ENCODE data around the gene GBF1. TPM values are rescaled to one million over a fixed set of nuclear protein-coding genes. Genes with fewer than 3 reads are reported as not detected.

The GBF1 gene
- total RNA-seq, 4 donors from 2014 or later: 73.4 to 98.5 (median 95.8) TPM

GRCh38 chr10:102322914-102323313, 77.6 kb downstream of the GBF1 start:
- no peak overlapping the region for H3K27ac ChIP-seq
- peaks cover 0 to 5% (median 0%) of the 10 kb centered on the region in 4 donors for H3K4me1 ChIP-seq
- no peaks in the 10 kb centered on the region for H3K9me3 ChIP-seq
- no peak overlapping the region for H3K4me3 ChIP-seq
- no peaks in the 10 kb centered on the region for H3K36me3 ChIP-seq
- TF ChIP-seq CTCF (IDR thresholded peaks at IDR 0.05) (no peak), POLR2A (IDR thresholded peaks at IDR 0.05) (no peak)
- H3K27me3 ChIP-seq: no peaks in the 10 kb centered on the region
- peak in 1 of 3 donors; percentile 59 for DNase-seq

GRCh38 chr10:102324061-102324460, 78.7 kb downstream of the GBF1 start:
- Histone ChIP-seq H3K36me3 (no peaks in the 10 kb centered on the region), H3K4me1 (peaks cover 0 to 5% (median 0%) of the 10 kb centered on the region in 4 donors), H3K9me3 (no peaks in the 10 kb centered on the region), H3K27ac (no peak overlapping the region), H3K4me3 (no peak overlapping the region), H3K27me3 (no peaks in the 10 kb centered on the region)
- TF ChIP-seq CTCF (IDR thresholded peaks at IDR 0.05) (no peak), POLR2A (IDR thresholded peaks at IDR 0.05) (no peak)
- DNase-seq: no peak

- no peak overlapping the region for H3K4me3 ChIP-seq
- H3K27ac ChIP-seq: no peak overlapping the region
- TF ChIP-seq CTCF (IDR thresholded peaks at IDR 0.05) (no peak), POLR2A (IDR thresholded peaks at IDR 0.05) (no peak)
- H3K9me3 ChIP-seq: no peaks in the 10 kb centered on the region
- no peaks in the 10 kb centered on the region for H3K27me3 ChIP-seq
- DNase-seq: no peak
- peaks cover 0 to 5% (median 0%) of the 10 kb centered on the region in 3 donors for H3K36me3 ChIP-seq
- H3K4me1 ChIP-seq: peaks cover 0 to 5% (median 0%) of the 10 kb centered on the region in 4 donors
Measured at GRCh38 chr10:102326031-102326430, 80.7 kb downstream of the GBF1 start.

- Histone ChIP-seq H3K9me3 (no peaks in the 10 kb centered on the region), H3K4me1 (peaks cover 0 to 5% (median 0%) of the 10 kb centered on the region in 4 donors), H3K27me3 (no peaks in the 10 kb centered on the region), H3K36me3 (peaks cover 0 to 5% (median 0%) of the 10 kb centered on the region in 3 donors), H3K27ac (no peak overlapping the region), H3K4me3 (no peak overlapping the region)
- TF ChIP-seq POLR2A (IDR thresholded peaks at IDR 0.05) (no peak), CTCF (IDR thresholded peaks at IDR 0.05) (no peak)
- DNase-seq: no peak
Measured at GRCh38 chr10:102327002-102327401, 81.7 kb downstream of the GBF1 start.

DNA sequence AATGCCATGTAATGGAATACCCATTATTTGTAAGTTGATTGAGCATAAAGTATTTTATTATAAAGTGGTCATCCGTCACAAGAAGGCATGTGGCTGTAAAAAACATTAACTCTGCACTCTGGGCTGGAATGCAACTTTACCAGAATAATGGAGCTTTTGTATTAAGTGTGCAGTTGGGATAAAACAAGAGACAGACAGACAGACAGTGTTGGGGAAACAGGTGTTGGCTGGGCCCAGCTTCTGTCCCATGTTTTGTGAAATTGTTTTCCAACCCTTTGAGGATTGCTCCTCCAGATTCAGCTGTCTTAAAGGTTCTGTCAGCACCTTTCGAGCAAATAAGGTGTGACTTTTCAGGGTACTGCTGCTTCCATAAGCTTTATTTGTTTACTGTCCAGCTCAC, 82.3 kb downstream of the GBF1 start:
- Histone ChIP-seq H3K4me1 (peaks cover 0 to 5% (median 0%) of the 10 kb centered on the region in 4 donors), H3K9me3 (no peaks in the 10 kb centered on the region), H3K27ac (no peak overlapping the region), H3K27me3 (no peaks in the 10 kb centered on the region), H3K4me3 (no peak overlapping the region), H3K36me3 (peaks cover 0 to 10% (median 0%) of the 10 kb centered on the region in 3 donors)
- TF ChIP-seq POLR2A (IDR thresholded peaks at IDR 0.05) (no peak), CTCF (IDR thresholded peaks at IDR 0.05) (no peak)
- no peak for DNase-seq

- no peak for DNase-seq
Measured at GRCh38 chr10:102332772-102333171, 87.4 kb downstream of the GBF1 start.

More at GRCh38 chr10:102332772-102333171, 87.4 kb downstream of the GBF1 start:
- TF ChIP-seq POLR2A (IDR thresholded peaks at IDR 0.05): no peak
- TF ChIP-seq CTCF (IDR thresholded peaks at IDR 0.05): no peak
- Histone ChIP-seq H3K9me3 (no peaks in the 10 kb centered on the region), H3K4me1 (no peaks in the 10 kb centered on the region), H3K36me3 (peaks cover 0 to 12% (median 0%) of the 10 kb centered on the region in 3 donors), H3K4me3 (no peak overlapping the region), H3K27me3 (no peaks in the 10 kb centered on the region), H3K27ac (no peak overlapping the region)

Data from Peyer's patch (tissue), 4 donors.